Measurements from ENCODE around the gene MFAP5. TPM values are rescaled to one million over a fixed set of nuclear protein-coding genes. Genes with fewer than 3 reads are reported as not detected.
A peak's percentile ranks its signal among the peaks of the same experiment; 100 is the strongest.

The MFAP5 gene
- total RNA-seq, 1 donor from 2014 or later, result 105 TPM

DNA sequence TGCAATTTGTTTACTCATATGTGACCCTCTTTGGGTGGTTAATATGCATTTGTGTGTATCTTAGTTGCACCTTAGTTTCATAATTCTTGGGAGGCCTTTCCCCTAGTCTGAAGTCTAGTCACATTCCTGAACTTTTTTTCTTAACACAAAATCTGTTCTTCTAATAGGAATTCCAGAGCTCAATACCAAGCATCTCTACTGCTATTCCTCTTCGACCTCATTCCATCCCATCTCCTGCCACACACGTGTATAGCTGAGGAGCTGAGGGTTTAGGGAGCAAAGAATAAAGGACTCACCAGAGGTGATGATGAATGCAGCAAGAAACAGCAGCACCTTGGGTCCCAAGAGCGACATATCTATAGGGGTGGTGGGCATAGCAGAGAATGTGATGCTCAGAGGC is 875 bp downstream of the MFAP5 start:
- H3K4me3 Mint-ChIP-seq (ENCODE audit: unreplicated experiment), result no peak overlapping the region
- no peak for FAIRE-seq

DNA sequence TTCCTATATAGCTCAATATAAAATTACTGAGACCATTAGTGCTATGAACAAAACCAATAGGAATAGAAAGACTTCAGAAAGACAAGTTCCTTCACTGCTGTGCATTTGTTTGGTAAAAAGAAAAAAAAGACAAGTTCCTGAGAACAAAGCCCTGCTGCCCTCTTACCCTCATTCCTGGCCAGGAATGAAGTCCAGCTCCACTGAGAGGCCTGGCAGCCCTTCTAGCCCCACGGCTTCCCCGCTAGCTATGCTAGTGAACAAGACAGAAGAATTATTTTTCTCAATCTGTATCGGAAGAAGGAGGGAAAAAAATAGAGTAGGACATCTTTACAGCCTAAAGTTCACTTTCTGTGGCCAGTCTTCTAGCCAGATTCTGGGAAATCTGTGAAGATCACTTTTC is 1.6 kb downstream of the MFAP5 start:
- peak overlapping the region; percentile 48 for H3K4me3 ChIP-seq (ENCODE audit: insufficient read depth, low read depth, low read length)
- TF ChIP-seq EZH2 (IDR thresholded peaks at IDR 0.05; ENCODE audit: insufficient read depth, low read length), result no peak
- TF ChIP-seq, protein P1, sequence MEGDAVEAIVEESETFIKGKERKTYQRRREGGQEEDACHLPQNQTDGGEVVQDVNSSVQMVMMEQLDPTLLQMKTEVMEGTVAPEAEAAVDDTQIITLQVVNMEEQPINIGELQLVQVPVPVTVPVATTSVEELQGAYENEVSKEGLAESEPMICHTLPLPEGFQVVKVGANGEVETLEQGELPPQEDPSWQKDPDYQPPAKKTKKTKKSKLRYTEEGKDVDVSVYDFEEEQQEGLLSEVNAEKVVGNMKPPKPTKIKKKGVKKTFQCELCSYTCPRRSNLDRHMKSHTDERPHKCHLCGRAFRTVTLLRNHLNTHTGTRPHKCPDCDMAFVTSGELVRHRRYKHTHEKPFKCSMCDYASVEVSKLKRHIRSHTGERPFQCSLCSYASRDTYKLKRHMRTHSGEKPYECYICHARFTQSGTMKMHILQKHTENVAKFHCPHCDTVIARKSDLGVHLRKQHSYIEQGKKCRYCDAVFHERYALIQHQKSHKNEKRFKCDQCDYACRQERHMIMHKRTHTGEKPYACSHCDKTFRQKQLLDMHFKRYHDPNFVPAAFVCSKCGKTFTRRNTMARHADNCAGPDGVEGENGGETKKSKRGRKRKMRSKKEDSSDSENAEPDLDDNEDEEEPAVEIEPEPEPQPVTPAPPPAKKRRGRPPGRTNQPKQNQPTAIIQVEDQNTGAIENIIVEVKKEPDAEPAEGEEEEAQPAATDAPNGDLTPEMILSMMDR (IDR thresholded peaks at IDR 0.05; ENCODE audit: insufficient read depth, low read depth, low read length), result no peak
- no peaks in the 10 kb centered on the region for H3K27me3 Mint-ChIP-seq (ENCODE audit: low read depth, unreplicated experiment)
- H3K4me3 Mint-ChIP-seq (ENCODE audit: unreplicated experiment), result no peak overlapping the region
- no peak overlapping the region for H2AFZ ChIP-seq (ENCODE audit: low read depth, low read length)
- no peaks in the 10 kb centered on the region for H3K79me2 ChIP-seq (ENCODE audit: insufficient read depth, low read length)
- no peaks in the 10 kb centered on the region for H3K36me3 Mint-ChIP-seq (ENCODE audit: low read depth, unreplicated experiment)
- DNase-seq (ENCODE audit: low read depth) (no peak), FAIRE-seq (no peak)
- H3K4me2 ChIP-seq (ENCODE audit: low read length), result peak overlapping the region; percentile 71
- H3K4me1 ChIP-seq (ENCODE audit: insufficient read depth, low read length), result peaks cover 12% of the 10 kb centered on the region
- H3K27ac ChIP-seq (ENCODE audit: low read depth, low read length), result no peak overlapping the region
- peaks cover 4% of the 10 kb centered on the region for H3K9me3 Mint-ChIP-seq (ENCODE audit: unreplicated experiment)
- no peaks in the 10 kb centered on the region for H4K20me1 ChIP-seq (ENCODE audit: insufficient read depth, low read length)
- no peaks in the 10 kb centered on the region for H3K36me3 ChIP-seq (ENCODE audit: insufficient read depth, low read length)
- H3K9me3 ChIP-seq (ENCODE audit: insufficient read depth, low read depth, low read length), result no peaks in the 10 kb centered on the region
- H3K4me1 Mint-ChIP-seq (ENCODE audit: low read depth, unreplicated experiment), result peaks cover 17% of the 10 kb centered on the region
- no peak overlapping the region for H3K27ac Mint-ChIP-seq (ENCODE audit: unreplicated experiment)
- H3K27me3 ChIP-seq (ENCODE audit: insufficient read depth, low read length), result no peaks in the 10 kb centered on the region
- H3K9ac ChIP-seq (ENCODE audit: low read length), result peak overlapping the region; percentile 9

More for the DNA sequence above, 875 bp downstream of the MFAP5 start:
- no peaks in the 10 kb centered on the region for H3K79me2 ChIP-seq (ENCODE audit: insufficient read depth, low read length)
- no peaks in the 10 kb centered on the region for H3K9me3 ChIP-seq (ENCODE audit: insufficient read depth, low read depth, low read length)
- Mint-ChIP-seq H3K36me3 (ENCODE audit: low read depth, unreplicated experiment) (no peaks in the 10 kb centered on the region), H3K4me1 (ENCODE audit: low read depth, unreplicated experiment) (peaks cover 17% of the 10 kb centered on the region), H3K9me3 (ENCODE audit: unreplicated experiment) (peaks cover 4% of the 10 kb centered on the region), H3K27me3 (ENCODE audit: low read depth, unreplicated experiment) (no peaks in the 10 kb centered on the region), H3K27ac (ENCODE audit: unreplicated experiment) (no peak overlapping the region)
- peak overlapping the region; percentile 69 for H3K9ac ChIP-seq (ENCODE audit: low read length)
- H3K4me3 ChIP-seq (ENCODE audit: insufficient read depth, low read depth, low read length), result peak overlapping the region; percentile 48
- H2AFZ ChIP-seq (ENCODE audit: low read depth, low read length), result no peak overlapping the region
- H3K27ac ChIP-seq (ENCODE audit: low read depth, low read length), result peak overlapping the region; percentile 65
- DNase-seq (ENCODE audit: low read depth), result peak; percentile 36
- H4K20me1 ChIP-seq (ENCODE audit: insufficient read depth, low read length), result no peaks in the 10 kb centered on the region
- peak overlapping the region; percentile 71 for H3K4me2 ChIP-seq (ENCODE audit: low read length)
- no peaks in the 10 kb centered on the region for H3K27me3 ChIP-seq (ENCODE audit: insufficient read depth, low read length)
- TF ChIP-seq, protein P1 (IDR thresholded peaks at IDR 0.05; ENCODE audit: insufficient read depth, low read depth, low read length), result no peak
- no peak for TF ChIP-seq EZH2 (IDR thresholded peaks at IDR 0.05; ENCODE audit: insufficient read depth, low read length)
- H3K4me1 ChIP-seq (ENCODE audit: insufficient read depth, low read length), result peaks cover 12% of the 10 kb centered on the region
- no peaks in the 10 kb centered on the region for H3K36me3 ChIP-seq (ENCODE audit: insufficient read depth, low read length)

DNA sequence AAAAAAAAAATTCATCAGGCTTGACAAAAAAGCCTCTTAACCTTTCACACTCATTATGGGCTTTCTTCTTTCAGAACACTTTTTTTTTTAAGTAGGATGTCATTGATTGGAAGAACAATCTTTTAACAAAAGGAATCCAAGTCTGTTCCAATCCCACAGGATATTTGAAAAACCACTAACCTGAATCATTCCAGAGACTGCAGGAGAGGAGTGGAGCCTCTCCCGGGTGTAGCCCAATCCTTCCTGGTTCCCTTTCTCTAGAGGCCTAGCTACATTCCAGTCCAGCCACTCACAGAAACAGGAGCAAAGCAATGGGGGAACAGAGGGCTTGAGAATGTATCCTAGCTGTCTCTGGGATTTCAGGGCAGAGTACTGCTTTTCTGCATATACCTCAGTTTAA is 4.3 kb downstream of the MFAP5 start:
- H3K27ac Mint-ChIP-seq (ENCODE audit: unreplicated experiment), result peak overlapping the region; percentile 91
- H3K79me2 ChIP-seq (ENCODE audit: insufficient read depth, low read length), result no peaks in the 10 kb centered on the region
- peak overlapping the region; percentile 48 for H3K27ac ChIP-seq (ENCODE audit: low read depth, low read length)
- no peaks in the 10 kb centered on the region for H3K27me3 Mint-ChIP-seq (ENCODE audit: low read depth, unreplicated experiment)
- H3K9me3 ChIP-seq (ENCODE audit: insufficient read depth, low read depth, low read length), result no peaks in the 10 kb centered on the region
- no peak overlapping the region for H3K4me3 Mint-ChIP-seq (ENCODE audit: unreplicated experiment)
- no peaks in the 10 kb centered on the region for H4K20me1 ChIP-seq (ENCODE audit: insufficient read depth, low read length)
- H3K36me3 ChIP-seq (ENCODE audit: insufficient read depth, low read length), result no peaks in the 10 kb centered on the region
- peak overlapping the region; percentile 20 for H2AFZ ChIP-seq (ENCODE audit: low read depth, low read length)
- peaks cover 12% of the 10 kb centered on the region for H3K4me1 ChIP-seq (ENCODE audit: insufficient read depth, low read length)
- no peaks in the 10 kb centered on the region for H3K36me3 Mint-ChIP-seq (ENCODE audit: low read depth, unreplicated experiment)
- no peak overlapping the region for H3K4me3 ChIP-seq (ENCODE audit: insufficient read depth, low read depth, low read length)
- peak overlapping the region; percentile 17 for H3K9ac ChIP-seq (ENCODE audit: low read length)
- no peak for TF ChIP-seq EZH2 (IDR thresholded peaks at IDR 0.05; ENCODE audit: insufficient read depth, low read length)
- TF ChIP-seq, protein P1 (IDR thresholded peaks at IDR 0.05; ENCODE audit: insufficient read depth, low read depth, low read length), result no peak
- peak overlapping the region; percentile 47 for H3K4me2 ChIP-seq (ENCODE audit: low read length)
- H3K27me3 ChIP-seq (ENCODE audit: insufficient read depth, low read length), result no peaks in the 10 kb centered on the region
- peaks cover 9% of the 10 kb centered on the region for H3K4me1 Mint-ChIP-seq (ENCODE audit: low read depth, unreplicated experiment)
- H3K9me3 Mint-ChIP-seq (ENCODE audit: unreplicated experiment), result no peaks in the 10 kb centered on the region
- peak; percentile 34 for FAIRE-seq
- peak; percentile 98 for DNase-seq (ENCODE audit: low read depth)
